Smooth muscle cell (in vitro differentiated cells): Measurements from ENCODE around the gene TAS2R60. TPM values are rescaled to one million over a fixed set of nuclear protein-coding genes. Genes with fewer than 3 reads are reported as not detected.

Source experiments
- DNase-seq: peaks from one replicate; lab custom pipeline; 2025; ENCODE audit not compliant: unreplicated experiment; lab: John Stamatoyannopoulos, UW
- H2AFZ ChIP-seq: fragments of 200-600 bp; sonication (generic); 2 replicates; pipeline ENCODE4 v1.6.0; 2016; ENCODE audit warnings: antibody characterized with exemption, low read depth, mild to moderate bottlenecking
- H3F3A ChIP-seq: fragments of 200-600 bp; sonication (generic); 2 replicates; pipeline ENCODE4 v1.6.0; 2017; ENCODE audit warnings: antibody characterized with exemption, low read depth
- H3K27ac ChIP-seq: fragments of 200-600 bp; sonication (generic); 2 replicates; pipeline ENCODE4 v1.5.1; 2016; ENCODE audit warnings: low read depth, mild to moderate bottlenecking
- H3K27me3 ChIP-seq: fragments of 200-600 bp; sonication (generic); 2 replicates; pipeline ENCODE4 v1.6.1; 2016; ENCODE audit warnings: low read depth, mild to moderate bottlenecking
- H3K36me3 ChIP-seq: fragments of 200-600 bp; sonication (generic); 2 replicates; pipeline ENCODE4 v1.5.1; 2016; ENCODE audit warnings: low read depth
- H3K4me1 ChIP-seq: fragments of 200-600 bp; sonication (generic); 2 replicates; pipeline ENCODE4 v1.5.1; 2016; ENCODE audit warnings: low read depth
- H3K4me2 ChIP-seq: fragments of 200-600 bp; sonication (generic); 2 replicates; pipeline ENCODE4 v1.6.0; 2016; ENCODE audit warnings: mild to moderate bottlenecking
- H3K4me3 ChIP-seq: fragments of 200-600 bp; sonication (generic); 2 replicates; pipeline ENCODE4 v1.5.1; 2016; ENCODE audit warnings: mild to moderate bottlenecking
- H3K79me2 ChIP-seq: fragments of 200-600 bp; sonication (generic); 2 replicates; pipeline ENCODE4 v1.6.0; 2016; ENCODE audit warnings: low read depth, mild to moderate bottlenecking
- H3K9ac ChIP-seq: fragments of 200-600 bp; sonication (generic); 2 replicates; pipeline ENCODE4 v1.6.0; 2016; ENCODE audit warnings: low read depth
- H3K9me3 ChIP-seq: fragments of 200-600 bp; sonication (generic); replicated peaks from 2 replicates; pipeline ENCODE4 v1.5.1; 2016; ENCODE audit warnings: low read depth
- H4K20me1 ChIP-seq: fragments of 200-600 bp; sonication (generic); 2 replicates; pipeline ENCODE4 v1.6.0; 2016; ENCODE audit warnings: low read depth
- CTCF ChIP-seq: fragments of 200-600 bp; sonication (generic); IDR thresholded peaks from 2 replicates; pipeline ENCODE4 v1.5.1; 2017; ENCODE audit warnings: borderline replicate concordance, mild to moderate bottlenecking, antibody characterized with exemption; ENCODE audit not compliant: insufficient read depth, poor library complexity, severe bottlenecking
- WGBS: methylation state at CpG from one replicate; pipeline ENCODE4 v1.1.7; 2016; ENCODE audit warnings: low lambda C conversion rate; 5-methylcytosine and 5-hydroxymethylcytosine counted together
- polyA plus RNA-seq: library from polyadenylated mRNA; unstranded; fragments of >200 nt; fragmentation: Nextera tagmentation; extraction: Ambion mirVana; gene quantifications from 2 replicates; pipeline ENCODE4 v1.2.1, GENCODE V29; 2016
- total RNA-seq: library from RNA; depleted of rRNA; stranded (reverse); fragments of >200 nt; gene quantifications from 2 replicates; pipeline ENCODE4 v1.2.3, GENCODE V29; 2014

Gene TAS2R60
- total and polyA plus RNA-seq, 2 experiments from 2014 or later = not detected

DNA sequence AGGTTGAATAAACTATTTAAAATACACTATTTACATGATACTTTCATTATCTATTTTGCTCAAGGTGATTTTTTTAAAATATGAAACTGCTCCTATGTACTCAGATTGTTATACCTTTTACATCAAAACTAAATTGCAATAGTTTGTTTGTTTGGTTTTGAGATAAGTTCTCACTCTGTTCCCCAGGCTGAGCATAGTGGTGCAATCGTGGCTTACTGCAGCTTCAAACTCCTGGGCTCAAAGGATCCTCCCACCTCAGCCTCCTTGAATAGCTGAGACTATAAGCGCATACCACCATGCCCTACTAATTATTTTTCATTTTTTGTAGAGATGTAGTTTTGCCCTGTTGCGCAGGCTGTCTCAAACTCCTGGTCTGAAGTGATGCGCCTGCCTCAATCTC is 12.7 kb downstream of the TAS2R60 start:
- Histone ChIP-seq H3K79me2 (no peaks in the 10 kb centered on the region), H3K36me3 (no peaks in the 10 kb centered on the region), H3K4me2 (no peak overlapping the region), H3K27me3 (no peaks in the 10 kb centered on the region), H3K4me1 (no peaks in the 10 kb centered on the region), H3K9ac (no peak overlapping the region), H3F3A (no peaks in the 10 kb centered on the region), H2AFZ (no peak overlapping the region), H3K9me3 (no peaks in the 10 kb centered on the region), H3K27ac (no peak overlapping the region), H4K20me1 (no peaks in the 10 kb centered on the region), H3K4me3 (no peak overlapping the region)
- 91% methylated on average over 4 of the region's 4 CpGs for WGBS
- no peak for DNase-seq
- TF ChIP-seq CTCF = no peak

DNA sequence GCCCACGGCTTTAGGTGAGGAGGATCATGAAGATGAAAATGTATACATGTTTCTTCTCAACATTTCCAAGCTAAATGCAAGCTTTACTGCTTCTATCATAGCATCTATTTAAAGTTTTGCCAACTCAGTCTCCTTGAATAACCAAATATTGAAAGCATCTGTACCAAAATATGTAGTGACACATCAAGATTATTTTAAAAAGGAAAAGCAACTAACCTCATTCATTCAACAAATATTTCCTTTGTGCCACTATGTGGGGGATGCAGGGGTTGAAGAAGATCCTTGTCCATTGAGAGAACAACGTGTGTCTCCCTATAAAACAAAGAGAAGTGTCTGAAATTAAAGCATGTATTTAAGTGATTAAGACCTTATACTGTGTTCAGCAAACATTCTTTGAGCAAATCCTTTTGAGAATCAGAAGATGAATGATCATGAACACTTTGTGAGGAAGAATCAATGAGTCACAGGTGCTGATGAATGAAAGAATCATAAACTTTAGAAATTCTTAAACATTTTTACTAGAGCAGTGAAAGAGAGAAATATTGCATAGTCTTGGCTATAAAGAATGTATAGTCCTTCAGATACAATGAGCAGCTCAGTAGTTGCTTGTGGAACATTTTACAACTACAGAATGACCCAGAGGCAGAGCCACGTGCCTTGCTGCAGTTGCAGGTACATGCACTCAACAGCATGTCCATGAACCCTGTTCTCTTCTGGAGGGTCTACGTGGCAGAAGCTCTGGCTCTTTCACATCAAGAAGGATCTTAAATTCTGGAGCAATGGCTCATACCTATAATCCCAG is 13.9 kb downstream of the TAS2R60 start:
- H2AFZ ChIP-seq = no peak overlapping the region
- peak overlapping the region; percentile 39 for H3K27ac ChIP-seq
- H3K4me1 ChIP-seq = no peaks in the 10 kb centered on the region
- no peak for DNase-seq
- no peak overlapping the region for H3K4me2 ChIP-seq
- no peak overlapping the region for H3K4me3 ChIP-seq
- WGBS = 80% methylated on average over 4 of the region's 4 CpGs
- H3K79me2 ChIP-seq = no peaks in the 10 kb centered on the region
- no peak for TF ChIP-seq CTCF
- H3F3A ChIP-seq = no peaks in the 10 kb centered on the region
- H3K9ac ChIP-seq = no peak overlapping the region
- no peaks in the 10 kb centered on the region for H3K27me3 ChIP-seq
- no peaks in the 10 kb centered on the region for H3K9me3 ChIP-seq
- no peaks in the 10 kb centered on the region for H4K20me1 ChIP-seq
- no peaks in the 10 kb centered on the region for H3K36me3 ChIP-seq

GRCh38 chr7:143458263-143458662 is 15.0 kb downstream of the TAS2R60 start:
- Histone ChIP-seq H2AFZ (no peak overlapping the region), H3K27ac (peak overlapping the region; percentile 39), H3F3A (no peaks in the 10 kb centered on the region), H4K20me1 (no peaks in the 10 kb centered on the region), H3K4me3 (no peak overlapping the region), H3K9me3 (no peaks in the 10 kb centered on the region), H3K9ac (no peak overlapping the region), H3K79me2 (no peaks in the 10 kb centered on the region), H3K4me2 (no peak overlapping the region), H3K27me3 (no peaks in the 10 kb centered on the region), H3K36me3 (no peaks in the 10 kb centered on the region), H3K4me1 (no peaks in the 10 kb centered on the region)
- 48% methylated on average over 3 of the region's 3 CpGs for WGBS
- no peak for DNase-seq
- TF ChIP-seq CTCF = no peak

GRCh38 chr7:143458681-143459080 is 15.4 kb downstream of the TAS2R60 start:
- no peak overlapping the region for H3K9ac ChIP-seq
- no peak for DNase-seq
- H3K4me1 ChIP-seq = no peaks in the 10 kb centered on the region
- TF ChIP-seq CTCF = no peak
- no peak overlapping the region for H3K4me2 ChIP-seq
- H3K27me3 ChIP-seq = no peaks in the 10 kb centered on the region
- no peak overlapping the region for H2AFZ ChIP-seq
- no peaks in the 10 kb centered on the region for H3K79me2 ChIP-seq
- WGBS = 70% methylated on average over 3 of the region's 3 CpGs
- no peaks in the 10 kb centered on the region for H3F3A ChIP-seq
- no peaks in the 10 kb centered on the region for H3K9me3 ChIP-seq
- H4K20me1 ChIP-seq = no peaks in the 10 kb centered on the region
- H3K4me3 ChIP-seq = no peak overlapping the region
- H3K27ac ChIP-seq = peak overlapping the region; percentile 39
- H3K36me3 ChIP-seq = no peaks in the 10 kb centered on the region
